ENCODE results near the gene STX10. TPM values are rescaled to one million over a fixed set of nuclear protein-coding genes. Genes with fewer than 3 reads are reported as not detected.

STX10 gene
- total and polyA plus RNA-seq, 10 donors = 43.8 to 98.0 (median 67.6) TPM

DNA sequence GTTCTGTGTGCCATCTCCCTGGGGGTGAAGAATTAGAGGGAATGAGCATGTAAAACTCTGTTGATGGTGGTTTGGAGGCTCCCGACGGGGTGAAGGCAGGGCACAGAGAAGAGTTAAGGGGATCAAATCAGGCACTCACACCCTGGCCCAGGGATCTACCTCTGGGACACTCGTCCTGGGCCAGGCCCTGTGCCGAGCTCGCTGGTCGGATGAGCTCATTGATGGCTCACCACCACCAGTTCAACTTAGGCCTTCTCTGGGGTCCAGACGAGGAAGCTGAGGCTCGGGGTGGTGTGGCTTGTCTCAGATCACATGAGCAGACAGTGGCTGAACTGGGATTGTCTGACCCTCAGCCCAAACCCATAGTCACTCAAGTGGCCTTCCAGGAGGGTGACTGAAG lies 30.5 kb downstream of the STX10 start:
- H3K4me3 ChIP-seq = peak overlapping the region in 4 of 8 donors; percentile 6 to 100 (median 90)
- H3K4me1 ChIP-seq = peaks cover 22 to 80% (median 60%) of the 10 kb centered on the region in 6 donors
- WGBS, 5 donors = 74 to 90% (median 79%) methylated on average over 7 to 8 of the region's 8 CpGs
- peak overlapping the region in 2 of 8 donors; percentile 86 to 88 for H3K27ac ChIP-seq
- TF ChIP-seq POLR2A (IDR thresholded peaks at IDR 0.05) (no peak), POLR2AphosphoS5 (IDR thresholded peaks at IDR 0.05) (no peak)
- TF ChIP-seq, protein P1, sequence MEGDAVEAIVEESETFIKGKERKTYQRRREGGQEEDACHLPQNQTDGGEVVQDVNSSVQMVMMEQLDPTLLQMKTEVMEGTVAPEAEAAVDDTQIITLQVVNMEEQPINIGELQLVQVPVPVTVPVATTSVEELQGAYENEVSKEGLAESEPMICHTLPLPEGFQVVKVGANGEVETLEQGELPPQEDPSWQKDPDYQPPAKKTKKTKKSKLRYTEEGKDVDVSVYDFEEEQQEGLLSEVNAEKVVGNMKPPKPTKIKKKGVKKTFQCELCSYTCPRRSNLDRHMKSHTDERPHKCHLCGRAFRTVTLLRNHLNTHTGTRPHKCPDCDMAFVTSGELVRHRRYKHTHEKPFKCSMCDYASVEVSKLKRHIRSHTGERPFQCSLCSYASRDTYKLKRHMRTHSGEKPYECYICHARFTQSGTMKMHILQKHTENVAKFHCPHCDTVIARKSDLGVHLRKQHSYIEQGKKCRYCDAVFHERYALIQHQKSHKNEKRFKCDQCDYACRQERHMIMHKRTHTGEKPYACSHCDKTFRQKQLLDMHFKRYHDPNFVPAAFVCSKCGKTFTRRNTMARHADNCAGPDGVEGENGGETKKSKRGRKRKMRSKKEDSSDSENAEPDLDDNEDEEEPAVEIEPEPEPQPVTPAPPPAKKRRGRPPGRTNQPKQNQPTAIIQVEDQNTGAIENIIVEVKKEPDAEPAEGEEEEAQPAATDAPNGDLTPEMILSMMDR (IDR thresholded peaks at IDR 0.05 in 8 of 11, conservative IDR thresholded peaks at IDR 0.05 in 3 of 11) = no peak
- intact Hi-C loops (cut with DNase I; ENCODE audit: low total_unique reads) = no loop called here
- no peaks in the 10 kb centered on the region for H3K9me3 ChIP-seq
- no peak for DNase-seq
- peaks cover 0 to 29% (median 2%) of the 10 kb centered on the region in 6 donors for H3K36me3 ChIP-seq
- no peaks in the 10 kb centered on the region for H3K27me3 ChIP-seq (replicated peaks in 1 of 7)

- peaks cover 22 to 86% (median 60%) of the 10 kb centered on the region in 6 donors for H3K4me1 ChIP-seq
Observed at GRCh38 chr19:13118424-13119193, 31.6 kb downstream of the STX10 start.

GRCh38 chr19:13117772-13118423 lies 32.3 kb downstream of the STX10 start, which contains the start of gene NACC1:
Gene NACC1, plus strand, starts transcription at chr19:13118264. Its CDS starts 16,944 bp downstream, at chr19:13135208.
- peaks cover 0 to 41% (median 14%) of the 10 kb centered on the region in 6 donors for H3K36me3 ChIP-seq
- peaks cover 22 to 82% (median 60%) of the 10 kb centered on the region in 6 donors for H3K4me1 ChIP-seq
- intact Hi-C loops (cut with DNase I; ENCODE audit: low total_unique reads) = no loop called here
- TF ChIP-seq, protein P1 (IDR thresholded peaks at IDR 0.05 in 8 of 11, conservative IDR thresholded peaks at IDR 0.05 in 3 of 11) = peak in 1 of 11 experiments; percentile 15
- TF ChIP-seq POLR2A (IDR thresholded peaks at IDR 0.05) = no peak
- peak; percentile 58 to 70 (median 59) for TF ChIP-seq POLR2AphosphoS5 (IDR thresholded peaks at IDR 0.05)
- peak within 1 kb of the TSS; percentile 71 to 88 (median 82) for H3K27ac ChIP-seq
- no peaks in the 10 kb centered on the region for H3K27me3 ChIP-seq (replicated peaks in 1 of 7)
- 3 to 6% (median 3%) methylated on average over 26 to 65 of the region's 65 CpGs for WGBS, 5 donors
- no peaks in the 10 kb centered on the region for H3K9me3 ChIP-seq
- peak within 1 kb of the TSS; percentile 81 to 100 (median 98) for H3K4me3 ChIP-seq
- DNase-seq = peak; percentile 98

More at GRCh38 chr19:13118424-13119193, 31.6 kb downstream of the STX10 start:
- DNase-seq = peak; percentile 91
- TF ChIP-seq POLR2A (IDR thresholded peaks at IDR 0.05) (no peak), POLR2AphosphoS5 (IDR thresholded peaks at IDR 0.05) (no peak)
- TF ChIP-seq, protein P1 (IDR thresholded peaks at IDR 0.05 in 8 of 11, conservative IDR thresholded peaks at IDR 0.05 in 3 of 11) = no peak
- Histone ChIP-seq H3K27ac (peak overlapping the region in 5 of 8 donors; percentile 62 to 88 (median 84)), H3K36me3 (peaks cover 0 to 33% (median 9%) of the 10 kb centered on the region in 6 donors), H3K9me3 (no peaks in the 10 kb centered on the region), H3K27me3 (replicated peaks in 1 of 7) (no peaks in the 10 kb centered on the region), H3K4me3 (peak overlapping the region; percentile 81 to 100 (median 98))
- intact Hi-C loops (cut with DNase I; ENCODE audit: low total_unique reads) = no loop called here
- 1 to 3% (median 1%) methylated on average over 30 to 57 of the region's 57 CpGs for WGBS, 5 donors
